HepG2 (cell line): ENCODE measurements around the gene PTPMT1. TPM values are rescaled to one million over a fixed set of nuclear protein-coding genes. Genes with fewer than 3 reads are reported as not detected.

Experiments used
- ATAC-seq: fragments of 200-7000 bp; cut with Tn5 transposase; 3 replicates; pipeline ENCODE4 v1.9.1; 2020; ENCODE audit warnings: mild to moderate bottlenecking, moderate library complexity
- BruUV-seq: library from RNA; stranded (reverse); fragments of 400-500 nt; replicated peaks from 2 replicates; lab custom pipeline; 2021; lab: Mats Ljungman, UMichigan
- CTCF ChIA-PET: fragments of 300-600 bp; formaldehyde crosslinking; extraction: SDS; loops from one replicate; lab custom pipeline; 2021; ENCODE audit warnings: low total read pairs, inconsistent platforms, low intra/inter-chr PET ratio; lab: Yijun Ruan, JAX
- POLR2A ChIA-PET: fragments of 350-600 bp; sonication (Branson Sonifier 250); formaldehyde crosslinking; loops from one replicate; lab custom pipeline; 2020; ENCODE audit warnings: antibody characterized with exemption, inconsistent platforms; lab: Yijun Ruan, JAX
- DNase-seq: peaks from one replicate; pipeline ENCODE4 v3.0.0-alpha.2; 2015; ENCODE audit warnings: low spot score
- FAIRE-seq: peaks from 3 replicates; lab custom pipeline; 2011; peaks lifted over from hg19 to GRCh38; lab: Jason Lieb, UNC
- H2AFZ ChIP-seq: one replicate; pipeline ENCODE4 v1.6.1; 2011; ENCODE audit warnings: low read length, inconsistent platforms
- H3K27ac ChIP-seq: fragments of 300-600 bp; 3 replicates; pipeline ENCODE4 v1.8.0; 2011; ENCODE audit warnings: mixed run types, mild to moderate bottlenecking, mixed read lengths, low read length, inconsistent platforms; ENCODE audit not compliant: insufficient read depth; ENCODE audit errors: extremely low read length
- H3K27me3 ChIP-seq, 2 experiments: fragments of 200-600 bp in 1 of 2; 2 replicates in 1 of 2; 3 replicates in 1 of 2; pipeline versions ENCODE4 v1.6.0 to v1.8.0; 2011; ENCODE audit warnings: low read length in 2 of 2, mild to moderate bottlenecking in 2 of 2, moderate library complexity in 2 of 2, inconsistent platforms in 1 of 2; ENCODE audit not compliant: insufficient read depth in 2 of 2, control insufficient read depth in 1 of 2
- H3K36me3 ChIP-seq, 2 experiments: fragments of 200-600 bp in 1 of 2; replicated peaks in 1 of 2; 2 replicates in 1 of 2; 3 replicates in 1 of 2; pipeline versions ENCODE4 v1.5.1 to v1.8.0; 2011; ENCODE audit warnings: low read length in 2 of 2, inconsistent platforms in 1 of 2; ENCODE audit not compliant: insufficient read depth in 2 of 2, control insufficient read depth in 1 of 2
- H3K4me1 ChIP-seq: 2 replicates; pipeline ENCODE4 v1.5.1; 2012; ENCODE audit warnings: low read length, inconsistent platforms; ENCODE audit not compliant: insufficient read depth
- H3K4me2 ChIP-seq: 2 replicates; pipeline ENCODE4 v1.6.0; 2011; ENCODE audit warnings: low read depth, low read length, inconsistent platforms
- H3K4me3 ChIP-seq, 3 experiments: fragments of 200-600 bp in 1 of 3; sonication (generic), shearing (Covaris generic) in 1 of 3; replicated peaks in 1 of 3; 2 replicates each; pipeline ENCODE4 v1.5.1; 2011 to 2016; ENCODE audit warnings: low read length in 3 of 3, inconsistent platforms in 2 of 3, low read depth in 2 of 3, mild to moderate bottlenecking in 2 of 3, control low read depth in 1 of 3, mixed read lengths in 1 of 3; ENCODE audit not compliant: insufficient read depth in 1 of 3
- H3K79me2 ChIP-seq: one replicate; pipeline ENCODE4 v1.6.1; 2011; ENCODE audit warnings: low read length, inconsistent platforms; ENCODE audit not compliant: insufficient read depth
- H3K9ac ChIP-seq: 2 replicates; pipeline ENCODE4 v1.6.0; 2011; ENCODE audit warnings: mild to moderate bottlenecking, low read depth, low read length, inconsistent platforms; ENCODE audit not compliant: insufficient read depth
- H3K9me3 ChIP-seq: 2 replicates; pipeline ENCODE4 v1.5.1; 2012; ENCODE audit warnings: mild to moderate bottlenecking, low read length
- H4K20me1 ChIP-seq: 2 replicates; pipeline ENCODE4 v1.6.0; 2011; ENCODE audit warnings: inconsistent platforms, mild to moderate bottlenecking, low read length, moderate library complexity; ENCODE audit not compliant: insufficient read depth
- AGO2 ChIP-seq: fragments of 200-400 bp; formaldehyde crosslinking; optimal IDR thresholded peaks from 2 replicates; pipeline ENCODE3; 2017; ENCODE audit warnings: mild to moderate bottlenecking, low read depth, low read length, moderate library complexity
- HOXA3 ChIP-seq: sonication (generic); formaldehyde crosslinking; IDR thresholded peaks from 2 replicates; pipeline ENCODE4 v1.5.0; 2020; ENCODE audit warnings: missing genetic modification reagents
- IKZF4 ChIP-seq: sonication (generic); formaldehyde crosslinking; IDR thresholded peaks from 2 replicates; pipeline ENCODE4 v1.5.1; 2020; ENCODE audit warnings: borderline replicate concordance, mild to moderate bottlenecking, low read depth, missing genetic modification reagents; ENCODE audit errors: not compliant biosample characterization
- MAFG ChIP-seq: sonication (generic); formaldehyde crosslinking; IDR thresholded peaks from 2 replicates; pipeline ENCODE4 v1.5.1; 2020; ENCODE audit warnings: mild to moderate bottlenecking, missing genetic modification reagents
- PHF5A ChIP-seq: IDR thresholded peaks from one replicate; pipeline ENCODE4 v1.6.1; 2018; ENCODE audit warnings: low read depth, missing genetic modification reagents; ENCODE audit not compliant: unreplicated experiment
- PHF8 ChIP-seq: sonication (generic); formaldehyde crosslinking; IDR thresholded peaks from 2 replicates; pipeline ENCODE4 v1.5.0; 2020; ENCODE audit warnings: missing genetic modification reagents
- POLR2A ChIP-seq, 2 experiments: IDR thresholded peaks; 2 replicates each; pipeline ENCODE4 v1.6.1; 2011; ENCODE audit warnings: low read depth in 2 of 2, low read length in 2 of 2, mild to moderate bottlenecking in 1 of 2, moderate library complexity in 1 of 2; ENCODE audit not compliant: insufficient read depth in 1 of 2
- ZNF510 ChIP-seq: sonication (generic); formaldehyde crosslinking; IDR thresholded peaks from 2 replicates; pipeline ENCODE4 v1.4.0; 2020; ENCODE audit warnings: low read depth, mild to moderate bottlenecking, missing genetic modification reagents
- ZNF629 ChIP-seq: sonication (generic); formaldehyde crosslinking; conservative IDR thresholded peaks from 2 replicates; pipeline ENCODE4 v1.5.0; 2020; ENCODE audit warnings: missing genetic modification reagents
- WGBS: methylation state at CpG from one replicate; pipeline ENCODE4 v1.1.6; 2017; ENCODE audit warnings: low lambda C conversion rate; 5-methylcytosine and 5-hydroxymethylcytosine counted together
- in situ Hi-C: cut with HindIII; loops from 2 replicates; pipeline ENCODE4 v1.10.0; 2017; ENCODE audit warnings: low pct_unique_long_range_greater_than_20kb; ENCODE audit not compliant: extremely low pct_ligation_motif_present
- intact Hi-C: fragments of 100-400 bp; cut with micrococcal nuclease; formaldehyde crosslinking; loops from one replicate; pipeline ENCODE4 v1.10.0; 2022; ENCODE audit not compliant: unreplicated experiment
- polyA plus RNA-seq, 8 experiments: library from polyadenylated mRNA; depleted of rRNA in 3 of 8; stranded (reverse) in 7 of 8; unstranded in 1 of 8; fragments of >200 nt; fragmentation: Illumina TruSeq in 4 of 8; extraction: Trizol in 4 of 8; gene quantifications; 2 replicates each; pipeline versions ENCODE4 v1.2.1 to v1.2.3, GENCODE V29; 2011 to 2016; ENCODE audit warnings: low read depth in 4 of 8, missing spikeins in 1 of 8, mixed read lengths in 1 of 8; ENCODE audit not compliant: insufficient read depth in 1 of 8
- total RNA-seq, 5 experiments: library from RNA; depleted of rRNA; stranded (reverse); fragments of >200 nt; fragmentation: Illumina TruSeq; extraction: Trizol; gene quantifications; 2 replicates each; pipeline ENCODE4 v1.2.3, GENCODE V29; 2016; ENCODE audit warnings: low read depth in 1 of 5

PTPMT1 gene
- total and polyA plus RNA-seq, 2 of the 13 experiments (the other 11 are each of a cell fraction or from before 2014, with no cell fraction given), result 55.6 to 129 TPM

- DNase-seq (no peak), FAIRE-seq (no peak), ATAC-seq (no peak)
- no peak overlapping the region for H3K27ac ChIP-seq
- no peak overlapping the region for H3K4me2 ChIP-seq
- intact Hi-C loops, result no loop called here
- H3K4me3 ChIP-seq, result no peak overlapping the region
- CTCF ChIA-PET, result no interaction called here
- in situ Hi-C loops, result no loop called here
- no peaks in the 10 kb centered on the region; a peak in 1 of 5 replicates for H3K27me3 ChIP-seq
- H3K79me2 ChIP-seq, result peaks cover 20% of the 10 kb centered on the region
- TF ChIP-seq HOXA3 (CRISPR knock-in tag) (no peak), AGO2 (peak; percentile 25)
- no peak overlapping the region for H3K9ac ChIP-seq
- peaks cover 12% of the 10 kb centered on the region for H3K4me1 ChIP-seq
- H2AFZ ChIP-seq, result no peak overlapping the region
- peaks cover 12 to 47% of the 10 kb centered on the region in 2 experiments for H3K36me3 ChIP-seq
- no TSS peak for BruUV-seq
- POLR2A ChIA-PET, result interaction anchor here (2.3 kb wide), 1 partner anchor 7 kb away, joined by 8 read pairs; the partner anchor contains the start of gene PTPMT1
- WGBS, result 95% methylated on average over 11 of the region's 11 CpGs
- no peaks in the 10 kb centered on the region for H4K20me1 ChIP-seq
- no peaks in the 10 kb centered on the region for H3K9me3 ChIP-seq
These were observed 7.9 kb downstream of the PTPMT1 start for GRCh38 chr11:47573321-47573720.

GRCh38 chr11:47577460-47578041 is 12.2 kb downstream of the PTPMT1 start:
- CTCF ChIA-PET, result no interaction called here
- H3K4me3 ChIP-seq, result peak overlapping the region; percentile 95 to 99 (median 97); a peak in 4 of 6 replicates
- BruUV-seq, result no TSS peak
- no peak for FAIRE-seq
- in situ Hi-C loops (no loop called here), intact Hi-C loops (no loop called here)
- POLR2A ChIA-PET, result interaction anchor here (1.7 to 2.2 kb wide), 2 partner anchors 8 to 11 kb away, joined by 5 to 15 read pairs; partner anchors contain the start of gene PTPMT1
- peak overlapping the region; percentile 96 for H3K9ac ChIP-seq
- ATAC-seq, result no peak
- H3K4me2 ChIP-seq, result peak overlapping the region; percentile 73
- H4K20me1 ChIP-seq, result no peaks in the 10 kb centered on the region
- H3K4me1 ChIP-seq, result peaks cover 24% of the 10 kb centered on the region
- WGBS, result 100% methylated on average over 9 of the region's 13 CpGs
- H3K36me3 ChIP-seq, result peaks cover 10 to 33% of the 10 kb centered on the region in 2 experiments
- H2AFZ ChIP-seq, result no peak overlapping the region
- H3K27ac ChIP-seq, result peak overlapping the region; percentile 82
- TF ChIP-seq PHF5A (CRISPR knock-in tag) (no peak), MAFG (CRISPR knock-in tag) (no peak), IKZF4 (no peak), POLR2A (IDR thresholded peaks at IDR 0.05; ENCODE audit: insufficient read depth in 1 of 2, low read depth in 2 of 2, low read length in 2 of 2) (peak in 1 of 2 experiments; percentile 9; a peak in 1 of 4 replicates), AGO2 (peak; percentile 6), ZNF629 (CRISPR knock-in tag) (no peak), PHF8 (CRISPR knock-in tag) (no peak), ZNF510 (no peak)
- H3K27me3 ChIP-seq, result no peaks in the 10 kb centered on the region; a peak in 1 of 5 replicates
- DNase-seq, result no peak
- H3K79me2 ChIP-seq, result peaks cover 24% of the 10 kb centered on the region
- H3K9me3 ChIP-seq, result no peaks in the 10 kb centered on the region
